Stomach (tissue), 9 donors: ENCODE measurements around the gene ARID5B. TPM values are rescaled to one million over a fixed set of nuclear protein-coding genes. Genes with fewer than 3 reads are reported as not detected.

Experiments
- DNase-seq, 2 donors: peaks; one replicate each; pipeline versions ENCODE4 v3.0.0 to v3.0.0-alpha.2; 2013 to 2019
- H3K27ac ChIP-seq, 5 donors: fragments of 200-600 bp in 4 of 5; sonication (generic) in 4 of 5; one replicate each; pipeline ENCODE4 v1.5.1; 2013 to 2019; ENCODE audit warnings: mild to moderate bottlenecking in 1 of 5, moderate library complexity in 1 of 5
- H3K27me3 ChIP-seq, 3 donors: fragments of 200-600 bp; sonication (generic); one replicate each; pipeline ENCODE4 v1.5.1; 2017 to 2019; ENCODE audit warnings: mixed run types in 1 of 3
- H3K36me3 ChIP-seq, 4 donors: fragments of 200-600 bp; sonication (generic); 1 replicate in 3 of 4; 2 replicates in 1 of 4; pipeline ENCODE4 v1.5.1; 2016 to 2019
- H3K4me1 ChIP-seq, 4 donors: fragments of 200-600 bp; sonication (generic); one replicate each; pipeline ENCODE4 v1.5.1; 2016 to 2019
- H3K4me3 ChIP-seq, 4 donors: fragments of 200-600 bp; sonication (generic) in 3 of 4; one replicate each; pipeline ENCODE4 v1.5.1; 2016 to 2019; ENCODE audit warnings: mild to moderate bottlenecking in 1 of 4
- H3K9me3 ChIP-seq, 4 donors: fragments of 200-600 bp; sonication (generic); one replicate each; pipeline ENCODE4 v1.5.1; 2016 to 2019
- EP300 ChIP-seq: sonication (generic); formaldehyde crosslinking; IDR thresholded peaks from one replicate; pipeline ENCODE4 v1.6.1; 2017; ENCODE audit warnings: antibody characterized with exemption
- POLR2A ChIP-seq, 4 donors: fragments of 450-650 bp; IDR thresholded peaks; one replicate each; pipeline ENCODE4 v1.6.1; 2016; ENCODE audit warnings: antibody characterized with exemption in 4 of 4, control low read depth in 2 of 4, mild to moderate bottlenecking in 1 of 4, moderate library complexity in 1 of 4
- POLR2AphosphoS5 ChIP-seq, 3 donors: sonication (generic); formaldehyde crosslinking; IDR thresholded peaks; one replicate each; pipeline ENCODE4 v1.6.1; 2016; ENCODE audit warnings: antibody characterized with exemption in 3 of 3
- WGBS, 5 donors: extraction: QIAGEN DNeasy Blood & Tissue Kit in 3 of 5; methylation state at CpG; one replicate each; pipeline versions ENCODE4 v1.1.5 to v1.1.7; 2013 to 2018; 5-methylcytosine and 5-hydroxymethylcytosine counted together
- intact Hi-C: fragments of 100-400 bp; cut with DNase I; formaldehyde crosslinking; loops from one replicate; pipeline ENCODE4 v1.15.1; 2023; ENCODE audit warnings: low total_unique reads
- polyA plus RNA-seq, 3 donors: library from polyadenylated mRNA; stranded (reverse); fragments of 200-250 nt; gene quantifications; one replicate each; pipeline ENCODE4 v1.2.3, GENCODE V29; 2013
- total RNA-seq, 5 donors: library from RNA; depleted of rRNA; stranded (reverse); fragments of >200 nt; gene quantifications; one replicate each; pipeline versions ENCODE4 v1.1.0 to v1.2.3, GENCODE V29; 2014 to 2016
- TF ChIP-seq, protein P1 (sequence below), 7 experiments: fragments of 450-650 bp in 4 of 7; fragments of 200-600 bp in 3 of 7; sonication (generic) in 3 of 7; IDR thresholded peaks; one replicate each; pipeline ENCODE4 v1.5.1; 2016 to 2019; ENCODE audit warnings: antibody characterized with exemption in 7 of 7, control low read depth in 2 of 7, mild to moderate bottlenecking in 1 of 7
- donor health status: healthy with polysubstance abuse.
- donor health status: Bipolar disorder and iron deficiency.
- donor health status: healthy.

The ARID5B gene
- total and polyA plus RNA-seq, 8 donors: 5.4 to 64.2 (median 11.9) TPM

GRCh38 chr10:62050346-62050892 lies 148.9 kb downstream of the ARID5B start:
- H3K27ac ChIP-seq: peak overlapping the region in 4 of 5 donors; percentile 81 to 92 (median 90)
- H3K4me1 ChIP-seq: peaks cover 44 to 92% (median 72%) of the 10 kb centered on the region in 4 donors
- peak overlapping the region; percentile 39 to 50 (median 44) for H3K4me3 ChIP-seq
- H3K27me3 ChIP-seq: no peaks in the 10 kb centered on the region
- DNase-seq: no peak
- 29 to 35% (median 31%) methylated on average over 5 of the region's 5 CpGs for WGBS, 5 donors
- H3K36me3 ChIP-seq: peaks cover 9 to 27% (median 25%) of the 10 kb centered on the region in 4 donors
- no peaks in the 10 kb centered on the region for H3K9me3 ChIP-seq
- intact Hi-C loops: no loop called here
- no peak for TF ChIP-seq POLR2A (IDR thresholded peaks at IDR 0.05)
- TF ChIP-seq EP300: no peak
- TF ChIP-seq, protein P1, sequence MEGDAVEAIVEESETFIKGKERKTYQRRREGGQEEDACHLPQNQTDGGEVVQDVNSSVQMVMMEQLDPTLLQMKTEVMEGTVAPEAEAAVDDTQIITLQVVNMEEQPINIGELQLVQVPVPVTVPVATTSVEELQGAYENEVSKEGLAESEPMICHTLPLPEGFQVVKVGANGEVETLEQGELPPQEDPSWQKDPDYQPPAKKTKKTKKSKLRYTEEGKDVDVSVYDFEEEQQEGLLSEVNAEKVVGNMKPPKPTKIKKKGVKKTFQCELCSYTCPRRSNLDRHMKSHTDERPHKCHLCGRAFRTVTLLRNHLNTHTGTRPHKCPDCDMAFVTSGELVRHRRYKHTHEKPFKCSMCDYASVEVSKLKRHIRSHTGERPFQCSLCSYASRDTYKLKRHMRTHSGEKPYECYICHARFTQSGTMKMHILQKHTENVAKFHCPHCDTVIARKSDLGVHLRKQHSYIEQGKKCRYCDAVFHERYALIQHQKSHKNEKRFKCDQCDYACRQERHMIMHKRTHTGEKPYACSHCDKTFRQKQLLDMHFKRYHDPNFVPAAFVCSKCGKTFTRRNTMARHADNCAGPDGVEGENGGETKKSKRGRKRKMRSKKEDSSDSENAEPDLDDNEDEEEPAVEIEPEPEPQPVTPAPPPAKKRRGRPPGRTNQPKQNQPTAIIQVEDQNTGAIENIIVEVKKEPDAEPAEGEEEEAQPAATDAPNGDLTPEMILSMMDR (IDR thresholded peaks at IDR 0.05): no peak
- TF ChIP-seq POLR2AphosphoS5 (IDR thresholded peaks at IDR 0.05): no peak

- H3K36me3 ChIP-seq: peaks cover 9 to 28% (median 27%) of the 10 kb centered on the region in 4 donors
- H3K27ac ChIP-seq: peak overlapping the region; percentile 14 to 92 (median 89)
- 40 to 61% (median 50%) methylated on average over 9 of the region's 9 CpGs for WGBS, 5 donors
- no peaks in the 10 kb centered on the region for H3K9me3 ChIP-seq
- H3K27me3 ChIP-seq: no peaks in the 10 kb centered on the region
- H3K4me3 ChIP-seq: peak overlapping the region; percentile 39 to 50 (median 44)
- intact Hi-C loops: no loop called here
- H3K4me1 ChIP-seq: peaks cover 41 to 91% (median 68%) of the 10 kb centered on the region in 4 donors
- DNase-seq: peak; percentile 49 to 82
- TF ChIP-seq POLR2AphosphoS5 (IDR thresholded peaks at IDR 0.05) (peak; percentile 47 to 87 (median 84)), EP300 (no peak), POLR2A (IDR thresholded peaks at IDR 0.05) (peak in 1 of 4 donors; percentile 42)
- TF ChIP-seq, protein P1 (IDR thresholded peaks at IDR 0.05): no peak
Observed at GRCh38 chr10:62050893-62051433, 149.5 kb downstream of the ARID5B start.

- Histone ChIP-seq H3K4me1 (peaks cover 28 to 91% (median 55%) of the 10 kb centered on the region in 4 donors), H3K27me3 (no peaks in the 10 kb centered on the region), H3K36me3 (peaks cover 9 to 29% (median 27%) of the 10 kb centered on the region in 4 donors), H3K27ac (peak overlapping the region in 3 of 5 donors; percentile 89 to 92 (median 90)), H3K9me3 (no peaks in the 10 kb centered on the region), H3K4me3 (peak overlapping the region in 2 of 4 donors; percentile 39 to 50)
- intact Hi-C loops: no loop called here
- DNase-seq: no peak
- TF ChIP-seq EP300 (no peak), POLR2AphosphoS5 (IDR thresholded peaks at IDR 0.05) (no peak), POLR2A (IDR thresholded peaks at IDR 0.05) (no peak)
- TF ChIP-seq, protein P1 (IDR thresholded peaks at IDR 0.05): no peak
- WGBS, 5 donors: 88 to 97% (median 94%) methylated on average over 4 of the region's 4 CpGs
Observed at GRCh38 chr10:62052276-62052675, 150.8 kb downstream of the ARID5B start.

GRCh38 chr10:62053860-62054259 lies 152.4 kb downstream of the ARID5B start:
- Histone ChIP-seq H3K9me3 (no peaks in the 10 kb centered on the region), H3K36me3 (peaks cover 9 to 40% (median 34%) of the 10 kb centered on the region in 4 donors), H3K27me3 (no peaks in the 10 kb centered on the region), H3K27ac (peak overlapping the region in 4 of 5 donors; percentile 36 to 89 (median 60)), H3K4me1 (peaks cover 30 to 91% (median 54%) of the 10 kb centered on the region in 4 donors), H3K4me3 (peak overlapping the region in 2 of 4 donors; percentile 39 to 50)
- TF ChIP-seq EP300 (no peak), POLR2A (IDR thresholded peaks at IDR 0.05) (no peak), POLR2AphosphoS5 (IDR thresholded peaks at IDR 0.05) (no peak)
- TF ChIP-seq, protein P1 (IDR thresholded peaks at IDR 0.05): no peak
- intact Hi-C loops: no loop called here
- WGBS, 5 donors: 40 to 57% (median 46%) methylated on average over 2 of the region's 2 CpGs
- no peak for DNase-seq
